ENCODE results near the gene SND1.

Gene SND1

GRCh38 chr7:127912901-127913300 lies 260.9 kb downstream of the SND1 start:
- no peak for TF ChIP-seq CTCF (IDR thresholded peaks at IDR 0.05; ENCODE audit: low read depth, low read length)
- H3K4me3 ChIP-seq (ENCODE audit: low read depth, low read length): no peak overlapping the region

DNA sequence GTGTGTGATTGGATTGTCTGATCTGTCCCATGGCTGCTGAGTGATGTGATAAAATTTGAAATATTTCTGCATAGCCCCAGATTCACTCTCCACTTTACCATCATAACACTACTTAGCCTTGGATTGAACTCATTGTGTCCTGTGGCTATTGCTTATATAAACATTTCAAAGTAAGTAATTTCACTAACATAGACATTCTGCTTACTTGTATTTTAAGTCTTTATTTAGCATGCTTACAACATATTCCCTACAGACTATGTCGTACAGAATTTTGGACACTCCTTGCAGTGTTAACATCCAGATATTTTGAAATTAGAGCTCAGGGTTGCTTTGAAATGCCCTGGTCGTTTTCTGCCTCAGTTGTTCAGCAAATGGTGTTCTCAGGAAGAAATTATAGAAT lies 261.7 kb downstream of the SND1 start:
- no peak for TF ChIP-seq CTCF (IDR thresholded peaks at IDR 0.05; ENCODE audit: low read depth, low read length)
- H3K4me3 ChIP-seq (ENCODE audit: low read depth, low read length): no peak overlapping the region

DNA sequence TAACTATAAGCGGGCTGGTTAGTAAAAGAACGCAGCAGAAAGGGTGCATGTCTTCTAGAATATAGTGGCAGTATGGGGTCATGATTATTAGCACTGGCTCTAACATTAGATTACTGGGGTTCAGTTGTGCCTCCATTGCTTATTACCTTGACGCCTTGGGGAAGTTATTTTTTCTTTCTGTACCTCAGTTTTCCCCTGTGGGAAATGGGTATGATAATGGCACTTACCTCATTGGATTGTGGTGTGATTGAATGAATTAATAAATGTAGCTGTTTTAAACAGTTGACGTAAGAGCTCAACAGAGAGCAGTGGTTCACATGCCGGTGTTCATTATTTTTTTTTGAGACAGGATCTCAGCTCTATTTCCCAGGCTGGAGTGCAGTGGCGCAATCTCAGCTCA lies 262.7 kb downstream of the SND1 start:
- TF ChIP-seq CTCF (IDR thresholded peaks at IDR 0.05; ENCODE audit: low read depth, low read length): no peak
- H3K4me3 ChIP-seq (ENCODE audit: low read depth, low read length): no peak overlapping the region

DNA sequence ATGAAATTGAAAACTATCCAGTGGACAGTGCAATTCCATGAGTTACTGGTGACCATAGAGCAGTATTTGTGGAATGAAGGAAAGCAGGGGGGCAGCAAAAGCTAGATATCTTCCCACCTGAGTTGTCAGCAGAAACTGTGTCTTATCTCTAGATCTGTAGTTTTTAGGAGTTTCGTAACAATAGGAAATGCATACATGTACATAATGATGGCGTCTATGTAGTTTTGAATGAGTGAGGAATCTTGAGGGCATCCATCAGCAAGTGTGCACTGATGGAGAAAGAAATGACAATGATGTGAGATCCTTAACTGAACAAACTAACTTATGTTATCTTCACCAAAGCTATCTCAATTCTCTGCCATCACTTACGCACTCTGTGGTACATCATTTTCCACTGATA lies 264.7 kb downstream of the SND1 start:
- no peak for TF ChIP-seq CTCF (IDR thresholded peaks at IDR 0.05; ENCODE audit: low read depth, low read length)

GRCh38 chr7:127918130-127918529 lies 266.1 kb downstream of the SND1 start:
- H3K4me3 ChIP-seq (ENCODE audit: low read depth, low read length): no peak overlapping the region
- TF ChIP-seq CTCF (IDR thresholded peaks at IDR 0.05; ENCODE audit: low read depth, low read length): no peak

More for the DNA sequence above, 264.7 kb downstream of the SND1 start:
- no peak overlapping the region for H3K4me3 ChIP-seq (ENCODE audit: low read depth, low read length)

- TF ChIP-seq CTCF (IDR thresholded peaks at IDR 0.05; ENCODE audit: low read depth, low read length): no peak
- no peak overlapping the region for H3K4me3 ChIP-seq (ENCODE audit: low read depth, low read length)
Observed at GRCh38 chr7:127920787-127921438, 268.9 kb downstream of the SND1 start.

GRCh38 chr7:127922656-127923055 lies 270.7 kb downstream of the SND1 start:
- no peak overlapping the region for H3K4me3 ChIP-seq (ENCODE audit: low read depth, low read length)
- no peak for TF ChIP-seq CTCF (IDR thresholded peaks at IDR 0.05; ENCODE audit: low read depth, low read length)
